ENCODE measurements around the gene PARP8. TPM values are rescaled to one million over a fixed set of nuclear protein-coding genes. Genes with fewer than 3 reads are reported as not detected.
"Not testable (repeated sequence)": the region's sequence is repeated elsewhere in the genome, so short reads cannot be mapped to it uniquely, and the experiment has no call there.

Gene PARP8, protein sequence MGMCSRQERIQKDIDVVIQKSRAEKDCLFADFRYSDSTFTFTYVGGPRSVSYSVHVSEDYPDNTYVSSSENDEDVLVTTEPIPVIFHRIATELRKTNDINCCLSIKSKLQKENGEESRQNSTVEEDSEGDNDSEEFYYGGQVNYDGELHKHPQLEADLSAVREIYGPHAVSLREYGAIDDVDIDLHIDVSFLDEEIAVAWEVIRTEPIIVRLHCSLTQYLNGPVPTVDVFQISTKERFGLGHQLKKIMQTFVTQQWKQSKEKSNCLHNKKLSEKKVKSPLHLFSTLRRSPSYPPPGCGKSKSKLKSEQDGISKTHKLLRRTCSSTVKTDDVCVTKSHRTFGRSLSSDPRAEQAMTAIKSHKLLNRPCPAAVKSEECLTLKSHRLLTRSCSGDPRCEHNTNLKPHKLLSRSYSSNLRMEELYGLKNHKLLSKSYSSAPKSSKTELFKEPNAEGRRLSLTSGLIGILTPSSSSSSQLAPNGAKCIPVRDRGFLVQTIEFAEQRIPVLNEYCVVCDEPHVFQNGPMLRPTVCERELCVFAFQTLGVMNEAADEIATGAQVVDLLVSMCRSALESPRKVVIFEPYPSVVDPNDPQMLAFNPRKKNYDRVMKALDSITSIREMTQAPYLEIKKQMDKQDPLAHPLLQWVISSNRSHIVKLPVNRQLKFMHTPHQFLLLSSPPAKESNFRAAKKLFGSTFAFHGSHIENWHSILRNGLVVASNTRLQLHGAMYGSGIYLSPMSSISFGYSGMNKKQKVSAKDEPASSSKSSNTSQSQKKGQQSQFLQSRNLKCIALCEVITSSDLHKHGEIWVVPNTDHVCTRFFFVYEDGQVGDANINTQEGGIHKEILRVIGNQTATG
- 1 to 10 TPM; 3.9 to 6.6 TPM for total RNA-seq

DNA sequence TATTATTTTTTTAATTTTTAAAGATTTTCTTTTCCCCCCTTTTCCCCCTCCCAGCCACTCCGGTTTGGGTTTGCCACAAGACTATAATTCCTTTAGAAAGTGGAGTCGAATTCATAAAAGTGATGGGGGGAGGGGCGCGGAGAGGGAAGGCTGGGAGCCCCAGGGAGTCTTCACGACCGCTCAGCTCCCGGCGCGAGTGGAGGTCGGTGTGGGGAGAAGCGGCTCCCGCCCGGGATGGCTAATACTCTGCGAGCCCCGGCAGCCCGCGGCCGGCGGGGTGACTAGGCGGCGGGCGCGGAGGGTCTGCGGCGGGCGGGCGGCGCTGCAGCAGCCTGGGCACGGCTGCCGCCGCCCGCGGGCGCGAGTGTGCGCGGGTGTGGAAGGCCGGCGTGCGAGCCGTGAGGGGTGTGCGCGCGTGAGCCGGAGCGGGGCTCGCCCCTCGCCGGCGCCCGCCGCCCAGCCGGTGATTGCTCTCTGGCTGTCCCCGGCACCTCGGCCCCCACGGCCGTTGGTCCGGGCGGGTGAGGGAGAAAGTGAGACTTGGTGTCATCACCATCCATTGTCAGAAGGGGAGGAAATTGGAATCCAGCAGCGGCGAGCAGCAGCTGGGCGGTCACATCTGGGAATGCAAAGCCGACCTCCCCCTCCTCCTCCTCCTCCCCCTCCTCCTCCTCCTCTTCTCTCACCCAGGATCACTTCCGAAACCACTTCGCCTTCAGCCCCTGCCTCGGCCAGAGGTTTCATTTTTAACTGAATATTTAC, at the start of gene PARP8:
TSS of gene PARP8 (plus strand) at position 377 of the 762 bp plus-strand sequence. CDS start 459 bp downstream, outside the sequence.
- H3K4me1 ChIP-seq: no peaks in the 10 kb centered on the region

GRCh38 chr5:50623666-50624065, 42.8 kb upstream of the PARP8 start:
- TF ChIP-seq, protein P1, sequence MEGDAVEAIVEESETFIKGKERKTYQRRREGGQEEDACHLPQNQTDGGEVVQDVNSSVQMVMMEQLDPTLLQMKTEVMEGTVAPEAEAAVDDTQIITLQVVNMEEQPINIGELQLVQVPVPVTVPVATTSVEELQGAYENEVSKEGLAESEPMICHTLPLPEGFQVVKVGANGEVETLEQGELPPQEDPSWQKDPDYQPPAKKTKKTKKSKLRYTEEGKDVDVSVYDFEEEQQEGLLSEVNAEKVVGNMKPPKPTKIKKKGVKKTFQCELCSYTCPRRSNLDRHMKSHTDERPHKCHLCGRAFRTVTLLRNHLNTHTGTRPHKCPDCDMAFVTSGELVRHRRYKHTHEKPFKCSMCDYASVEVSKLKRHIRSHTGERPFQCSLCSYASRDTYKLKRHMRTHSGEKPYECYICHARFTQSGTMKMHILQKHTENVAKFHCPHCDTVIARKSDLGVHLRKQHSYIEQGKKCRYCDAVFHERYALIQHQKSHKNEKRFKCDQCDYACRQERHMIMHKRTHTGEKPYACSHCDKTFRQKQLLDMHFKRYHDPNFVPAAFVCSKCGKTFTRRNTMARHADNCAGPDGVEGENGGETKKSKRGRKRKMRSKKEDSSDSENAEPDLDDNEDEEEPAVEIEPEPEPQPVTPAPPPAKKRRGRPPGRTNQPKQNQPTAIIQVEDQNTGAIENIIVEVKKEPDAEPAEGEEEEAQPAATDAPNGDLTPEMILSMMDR (IDR thresholded peaks at IDR 0.05): no peak
- no peaks in the 10 kb centered on the region for H3K27me3 ChIP-seq
- no peaks in the 10 kb centered on the region for H3K4me1 ChIP-seq
- H3K36me3 ChIP-seq: no peaks in the 10 kb centered on the region
- no peak overlapping the region for H3K27ac ChIP-seq
- no peaks in the 10 kb centered on the region for H3K9me3 ChIP-seq
- DNase-seq (ENCODE audit: low spot score): no peak
- H3K4me3 ChIP-seq: no peak overlapping the region

More for the DNA sequence above, at the start of gene PARP8:
- peak within 1 kb of the TSS; percentile 82 to 84 for H3K27ac ChIP-seq
- no peaks in the 10 kb centered on the region for H3K9me3 ChIP-seq
- no peaks in the 10 kb centered on the region for H3K27me3 ChIP-seq
- no peaks in the 10 kb centered on the region for H3K36me3 ChIP-seq
- H3K4me3 ChIP-seq: peak within 1 kb of the TSS; percentile 96 to 97
- TF ChIP-seq, protein P1 (IDR thresholded peaks at IDR 0.05): no peak
- DNase-seq (ENCODE audit: low spot score): peak; percentile 61

DNA sequence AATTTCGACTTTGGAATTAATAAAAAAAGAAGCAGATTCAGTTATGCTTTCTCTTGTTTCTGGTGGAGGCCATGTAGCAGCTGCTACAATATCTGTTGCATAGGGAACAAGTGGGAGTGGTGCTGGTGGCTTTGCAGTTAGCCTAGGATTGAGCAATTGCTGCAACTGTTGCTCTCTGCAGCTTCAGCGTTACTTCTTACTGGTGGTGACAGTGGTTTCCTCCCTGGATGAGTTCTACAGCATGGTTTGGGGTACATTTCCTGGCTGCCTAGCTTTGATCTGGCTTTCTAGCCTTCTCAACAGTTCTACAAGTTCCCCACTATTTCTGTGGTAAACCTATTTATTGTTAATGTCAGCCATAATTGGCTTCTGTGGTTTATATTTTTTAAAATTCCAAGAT, 31.6 kb upstream of the PARP8 start:
- H3K9me3 ChIP-seq; H3K36me3 ChIP-seq; H3K4me3 ChIP-seq; H3K27ac ChIP-seq; H3K27me3 ChIP-seq; H3K4me1 ChIP-seq; DNase-seq (ENCODE audit: low spot score): not testable (repeated sequence)

DNA sequence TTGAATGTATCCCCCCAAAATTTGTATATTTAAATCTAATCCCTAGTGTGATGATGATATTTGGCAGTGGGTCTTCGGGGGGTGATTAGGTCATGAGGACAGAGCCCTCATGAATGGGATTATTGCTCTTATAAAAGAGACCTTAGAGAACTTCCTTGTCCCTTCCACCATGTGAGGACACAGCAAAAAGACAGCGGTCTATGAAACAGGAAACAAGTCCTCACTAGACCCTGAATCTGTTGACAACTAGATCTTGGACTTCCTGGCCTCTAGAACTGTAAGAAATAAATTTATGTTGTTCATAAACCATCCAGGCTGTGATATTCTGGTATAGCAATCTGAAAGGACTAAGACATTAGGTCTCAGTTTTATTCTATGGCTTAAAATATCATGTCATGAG, 28.9 kb upstream of the PARP8 start:
- H3K9me3 ChIP-seq; H3K36me3 ChIP-seq; DNase-seq (ENCODE audit: low spot score); H3K4me3 ChIP-seq; H3K27ac ChIP-seq; H3K4me1 ChIP-seq; H3K27me3 ChIP-seq: not testable (repeated sequence)

DNA sequence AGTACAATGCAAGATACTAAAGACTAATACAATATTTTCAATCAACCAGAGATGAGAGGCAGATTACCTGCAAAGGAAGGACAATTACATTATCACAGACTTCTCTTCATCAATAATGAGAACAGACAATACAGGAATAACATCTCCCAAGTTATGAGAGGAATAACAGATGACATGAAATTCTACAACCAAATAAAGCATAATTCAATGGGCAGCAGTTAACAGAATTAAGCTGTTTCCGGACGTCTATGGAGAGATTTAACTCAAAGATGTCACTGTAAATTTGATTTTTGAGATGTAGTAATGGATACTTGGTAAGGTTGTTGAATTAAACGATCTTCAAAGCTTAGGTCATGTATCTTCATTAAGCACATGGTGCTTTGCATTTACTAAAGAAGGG, 19.8 kb upstream of the PARP8 start:
- H3K4me3 ChIP-seq: no peak overlapping the region
- TF ChIP-seq, protein P1 (IDR thresholded peaks at IDR 0.05): no peak
- no peaks in the 10 kb centered on the region for H3K27me3 ChIP-seq
- no peaks in the 10 kb centered on the region for H3K9me3 ChIP-seq
- H3K4me1 ChIP-seq: no peaks in the 10 kb centered on the region
- no peak for DNase-seq (ENCODE audit: low spot score)
- no peaks in the 10 kb centered on the region for H3K36me3 ChIP-seq
- no peak overlapping the region for H3K27ac ChIP-seq

DNA sequence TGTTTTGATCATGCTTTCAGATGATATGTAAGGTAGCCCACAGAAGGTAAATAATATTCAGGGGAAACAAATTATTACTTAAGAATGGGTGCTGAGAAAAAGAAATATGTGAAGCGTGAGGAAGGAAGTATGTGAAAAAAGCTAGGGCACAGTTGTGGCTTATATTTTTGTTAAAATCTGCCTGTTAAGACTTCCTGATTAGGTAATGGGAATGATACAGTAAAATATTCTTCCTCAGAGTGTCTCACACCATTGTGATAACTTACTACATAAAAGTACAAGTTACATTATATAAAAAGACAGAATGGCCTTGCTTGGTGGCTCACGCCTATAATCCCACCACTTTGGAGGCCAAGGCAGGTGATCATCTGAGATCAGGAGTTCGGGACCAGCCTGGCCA, 18.7 kb upstream of the PARP8 start:
- Histone ChIP-seq H3K9me3 (no peaks in the 10 kb centered on the region), H3K4me1 (no peaks in the 10 kb centered on the region), H3K27me3 (no peaks in the 10 kb centered on the region), H3K36me3 (no peaks in the 10 kb centered on the region), H3K27ac (no peak overlapping the region), H3K4me3 (no peak overlapping the region)
- no peak for DNase-seq (ENCODE audit: low spot score)
- TF ChIP-seq, protein P1 (IDR thresholded peaks at IDR 0.05): no peak

All from right atrium auricular region (tissue), 2 donors.